SJSA1 (cell line): Measurements from ENCODE around the gene UBE3D. TPM values are rescaled to one million over a fixed set of nuclear protein-coding genes. Genes with fewer than 3 reads are reported as not detected.
A peak's percentile ranks its signal among the peaks of the same experiment; 100 is the strongest.

Source experiments
- DNase-seq, 2 experiments: peaks; one replicate each; pipeline ENCODE4 v3.0.0-alpha.2; 2015 to 2020; ENCODE audit warnings: low spot score in 2 of 2, low read depth in 1 of 2
- H3K27ac ChIP-seq: fragments of 250-450 bp; sonication (Bioruptor Pico); 2 replicates; pipeline ENCODE4 v1.5.1; 2020; ENCODE audit warnings: mild to moderate bottlenecking, moderate library complexity
- H3K27me3 ChIP-seq: fragments of 250-450 bp; sonication (Bioruptor Pico); replicated peaks from 2 replicates; pipeline ENCODE4 v1.5.1; 2020; ENCODE audit warnings: mild to moderate bottlenecking, moderate library complexity
- H3K36me3 ChIP-seq: fragments of 250-450 bp; sonication (Bioruptor Pico); 2 replicates; pipeline ENCODE4 v1.5.1; 2020; ENCODE audit warnings: mild to moderate bottlenecking
- H3K4me1 ChIP-seq: fragments of 250-450 bp; sonication (Bioruptor Pico); replicated peaks from 2 replicates; pipeline ENCODE4 v1.6.1; 2021; ENCODE audit warnings: mild to moderate bottlenecking
- H3K4me3 ChIP-seq: fragments of 250-450 bp; sonication (Bioruptor Pico); 2 replicates; pipeline ENCODE4 v1.5.1; 2020; ENCODE audit warnings: mild to moderate bottlenecking
- H3K9me3 ChIP-seq: fragments of 250-450 bp; sonication (Bioruptor Pico); replicated peaks from 2 replicates; pipeline ENCODE4 v1.5.1; 2020; ENCODE audit warnings: mild to moderate bottlenecking
- total RNA-seq: library from RNA; depleted of rRNA; stranded (reverse); fragments of >200 nt; shearing (Covaris generic); gene quantifications from 2 replicates; pipeline ENCODE4 v1.2.3, GENCODE V29; 2014; rRNA removed

UBE3D gene, protein sequence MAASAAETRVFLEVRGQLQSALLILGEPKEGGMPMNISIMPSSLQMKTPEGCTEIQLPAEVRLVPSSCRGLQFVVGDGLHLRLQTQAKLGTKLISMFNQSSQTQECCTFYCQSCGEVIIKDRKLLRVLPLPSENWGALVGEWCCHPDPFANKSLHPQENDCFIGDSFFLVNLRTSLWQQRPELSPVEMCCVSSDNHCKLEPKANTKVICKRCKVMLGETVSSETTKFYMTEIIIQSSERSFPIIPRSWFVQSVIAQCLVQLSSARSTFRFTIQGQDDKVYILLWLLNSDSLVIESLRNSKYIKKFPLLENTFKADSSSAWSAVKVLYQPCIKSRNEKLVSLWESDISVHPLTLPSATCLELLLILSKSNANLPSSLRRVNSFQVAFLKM
- total RNA-seq, result 6.8 and 6.9 TPM in 2 replicates

DNA sequence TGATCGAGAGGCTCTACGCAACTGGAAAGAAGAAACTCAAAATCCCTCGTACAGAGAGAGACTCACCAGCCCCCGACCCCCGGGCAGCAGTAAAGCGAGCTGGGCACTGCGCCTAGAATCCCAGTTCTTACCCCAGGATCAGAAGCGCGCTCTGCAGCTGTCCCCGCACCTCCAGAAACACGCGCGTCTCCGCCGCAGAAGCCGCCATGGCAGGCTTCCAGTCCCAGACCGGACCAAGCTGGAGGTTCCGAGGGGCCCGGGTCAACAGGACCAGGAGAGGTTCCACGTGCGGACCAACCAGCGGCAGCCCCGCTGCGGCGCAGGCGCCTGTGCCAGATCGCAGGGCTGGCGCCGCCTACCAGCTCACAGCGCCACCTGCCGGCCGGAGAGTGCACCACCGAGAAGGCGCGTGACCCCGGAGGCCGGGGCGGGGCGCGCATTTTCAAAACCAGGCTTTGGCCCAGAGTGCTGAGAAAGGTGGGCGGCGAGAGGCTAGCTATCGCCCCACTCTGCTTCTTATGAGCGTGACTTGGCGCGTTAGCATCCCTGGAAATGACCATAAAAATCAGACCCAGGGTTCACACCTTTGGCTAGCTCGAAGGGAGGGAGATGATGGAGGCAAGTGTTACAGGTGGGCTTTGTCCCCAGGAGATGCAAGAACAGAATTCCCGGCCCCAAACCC, at the start of gene UBE3D:
TSS of gene UBE3D (minus strand) at position 331 of the 682 bp plus-strand sequence. CDS start at position 208, 123 bp downstream.
- peaks cover 20% of the 10 kb centered on the region for H3K4me1 ChIP-seq
- no peak within 1 kb of the TSS for H3K27ac ChIP-seq
- no peaks in the 10 kb centered on the region for H3K27me3 ChIP-seq
- H3K4me3 ChIP-seq, result peak within 1 kb of the TSS; percentile 55
- peak; percentile 81 to 87 for DNase-seq
- no peaks in the 10 kb centered on the region for H3K9me3 ChIP-seq
- peaks cover 4% of the 10 kb centered on the region; the same call in 1 of the 2 replicates for H3K36me3 ChIP-seq

DNA sequence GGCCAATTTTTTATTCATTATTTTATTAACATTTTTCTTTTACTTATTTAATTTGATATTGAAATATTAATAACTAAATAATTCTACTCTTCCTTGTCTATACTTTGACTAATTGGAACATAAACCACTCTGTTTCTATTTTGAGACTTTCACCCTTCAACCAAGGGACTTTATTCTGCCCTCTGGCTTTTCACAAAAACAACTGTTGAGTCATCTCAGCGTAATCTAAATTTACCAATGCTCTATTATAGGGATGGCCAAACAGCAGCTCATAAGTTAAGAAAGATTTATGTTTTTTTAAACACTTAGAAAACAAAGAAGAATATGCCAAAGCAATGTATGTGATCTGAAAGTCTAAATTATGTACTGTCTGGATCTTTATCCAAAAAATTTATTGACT, 48.5 kb upstream of the UBE3D start:
- Histone ChIP-seq H3K27ac (no peak overlapping the region), H3K36me3 (peaks cover 3% of the 10 kb centered on the region; the same call in 1 of the 2 replicates), H3K4me3 (no peak overlapping the region), H3K4me1 (no peaks in the 10 kb centered on the region), H3K9me3 (no peaks in the 10 kb centered on the region), H3K27me3 (no peaks in the 10 kb centered on the region)
- DNase-seq, result no peak

DNA sequence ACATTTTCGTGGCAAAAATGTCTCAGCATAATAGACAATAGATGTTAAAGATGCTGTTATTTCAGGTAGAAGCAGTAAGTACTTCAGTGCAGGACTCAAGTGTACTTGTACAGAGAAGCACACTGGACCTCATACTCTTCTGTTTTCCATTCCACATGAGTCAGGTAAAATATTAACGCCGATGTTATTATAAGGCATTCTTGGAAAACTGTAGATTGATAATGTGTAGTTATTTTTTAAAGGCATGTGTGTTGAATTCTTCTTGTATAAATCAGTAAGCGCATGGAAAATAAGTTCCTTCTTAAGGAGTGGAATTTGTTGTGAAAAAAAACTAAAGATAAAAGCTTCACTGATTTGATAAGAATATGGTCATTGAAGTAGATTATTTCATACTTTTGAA, 47.6 kb upstream of the UBE3D start:
- Histone ChIP-seq H3K4me3 (no peak overlapping the region), H3K4me1 (no peaks in the 10 kb centered on the region), H3K9me3 (no peaks in the 10 kb centered on the region), H3K27ac (no peak overlapping the region), H3K27me3 (no peaks in the 10 kb centered on the region), H3K36me3 (peaks cover 3% of the 10 kb centered on the region; the same call in 1 of the 2 replicates)
- no peak for DNase-seq

DNA sequence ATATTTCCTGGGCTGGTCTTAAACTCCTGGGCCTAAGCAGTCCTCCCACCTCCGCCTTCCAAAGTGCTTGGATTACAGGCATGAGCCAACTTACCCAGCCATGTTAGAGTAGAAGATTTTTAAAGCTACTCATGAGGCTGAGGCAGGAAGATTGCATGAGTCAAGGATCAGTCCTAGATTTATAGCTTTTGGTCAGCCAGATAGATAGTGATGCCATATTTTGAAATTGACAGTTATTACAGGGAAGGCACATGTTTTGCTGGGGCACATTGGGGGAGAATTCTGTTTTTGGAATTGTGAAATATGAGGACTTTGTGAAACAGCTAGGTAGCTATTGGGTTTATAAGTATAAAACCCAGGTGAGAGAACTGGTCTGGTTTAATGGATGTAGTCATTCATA, 42.7 kb upstream of the UBE3D start:
- no peak overlapping the region for H3K27ac ChIP-seq
- H3K36me3 ChIP-seq, result peaks cover 3% of the 10 kb centered on the region; the same call in 1 of the 2 replicates
- H3K4me1 ChIP-seq, result no peaks in the 10 kb centered on the region
- no peaks in the 10 kb centered on the region for H3K9me3 ChIP-seq
- no peaks in the 10 kb centered on the region for H3K27me3 ChIP-seq
- DNase-seq, result no peak
- H3K4me3 ChIP-seq, result no peak overlapping the region

DNA sequence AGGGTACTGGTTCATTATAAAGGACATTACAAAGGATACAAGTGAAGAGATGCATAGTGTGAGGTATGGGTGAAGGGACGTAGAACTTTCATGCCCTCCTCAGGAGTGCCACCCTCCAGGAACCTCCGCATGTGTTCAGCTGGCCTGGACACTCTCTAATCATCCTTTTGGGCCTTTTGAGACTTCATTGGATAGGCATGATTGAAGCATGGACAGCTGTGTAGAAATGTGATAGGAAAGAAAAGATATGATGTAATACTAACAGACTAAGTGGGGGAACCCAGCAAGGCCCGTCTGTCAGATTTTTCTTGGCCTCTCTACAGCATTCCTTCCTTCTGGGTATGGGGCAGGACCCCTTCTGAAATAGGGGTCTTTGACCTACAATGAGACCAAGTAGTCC, 32.9 kb upstream of the UBE3D start:
- Histone ChIP-seq H3K27me3 (no peaks in the 10 kb centered on the region; the same call in 1 of the 2 replicates), H3K9me3 (no peaks in the 10 kb centered on the region), H3K36me3 (no peaks in the 10 kb centered on the region), H3K4me1 (no peaks in the 10 kb centered on the region), H3K27ac (no peak overlapping the region), H3K4me3 (no peak overlapping the region)
- no peak for DNase-seq

DNA sequence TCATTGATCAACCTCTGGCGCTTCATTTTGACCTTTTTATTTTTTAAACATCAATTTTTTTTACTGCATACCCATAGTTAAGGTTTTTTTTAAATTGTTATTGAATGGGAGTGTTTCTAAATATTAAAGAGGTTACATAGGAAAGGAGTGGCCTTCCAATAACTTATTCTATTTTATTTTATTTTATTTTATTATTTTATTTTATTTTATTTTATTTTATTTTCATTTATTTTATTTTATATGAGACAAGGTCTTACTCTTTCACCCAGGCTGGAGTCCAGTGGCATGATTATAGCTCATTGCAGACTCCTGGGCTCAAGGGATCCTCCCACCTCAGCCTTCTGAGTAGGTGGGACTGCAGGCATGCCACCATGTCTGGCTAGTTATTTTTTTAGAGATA, 32.0 kb upstream of the UBE3D start:
- no peak for DNase-seq
- Histone ChIP-seq H3K27ac (no peak overlapping the region), H3K4me3 (no peak overlapping the region), H3K4me1 (no peaks in the 10 kb centered on the region), H3K9me3 (no peaks in the 10 kb centered on the region), H3K27me3 (no peaks in the 10 kb centered on the region; the same call in 1 of the 2 replicates), H3K36me3 (no peaks in the 10 kb centered on the region)

DNA sequence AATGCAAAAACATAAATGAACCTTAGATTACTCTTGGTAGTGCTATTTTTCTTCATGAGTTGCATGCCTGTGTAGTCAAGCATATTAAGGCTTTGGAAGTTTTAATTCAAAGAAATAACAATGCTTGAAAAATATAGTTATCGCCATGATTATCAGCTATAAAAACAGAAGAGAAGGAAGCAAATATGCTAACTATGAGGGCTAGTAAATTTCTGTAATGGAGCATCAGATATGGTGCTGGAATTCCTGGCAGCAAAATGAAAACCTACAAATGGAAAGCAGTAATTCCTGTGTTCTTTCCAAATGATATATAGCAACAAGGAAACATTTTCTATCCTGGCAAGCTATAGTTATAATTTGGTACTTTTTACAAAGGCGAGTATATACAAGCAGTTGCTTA, 31.6 kb upstream of the UBE3D start:
- Histone ChIP-seq H3K4me3 (no peak overlapping the region), H3K9me3 (no peaks in the 10 kb centered on the region), H3K27ac (no peak overlapping the region), H3K4me1 (no peaks in the 10 kb centered on the region), H3K27me3 (no peaks in the 10 kb centered on the region; the same call in 1 of the 2 replicates), H3K36me3 (no peaks in the 10 kb centered on the region)
- no peak for DNase-seq

DNA sequence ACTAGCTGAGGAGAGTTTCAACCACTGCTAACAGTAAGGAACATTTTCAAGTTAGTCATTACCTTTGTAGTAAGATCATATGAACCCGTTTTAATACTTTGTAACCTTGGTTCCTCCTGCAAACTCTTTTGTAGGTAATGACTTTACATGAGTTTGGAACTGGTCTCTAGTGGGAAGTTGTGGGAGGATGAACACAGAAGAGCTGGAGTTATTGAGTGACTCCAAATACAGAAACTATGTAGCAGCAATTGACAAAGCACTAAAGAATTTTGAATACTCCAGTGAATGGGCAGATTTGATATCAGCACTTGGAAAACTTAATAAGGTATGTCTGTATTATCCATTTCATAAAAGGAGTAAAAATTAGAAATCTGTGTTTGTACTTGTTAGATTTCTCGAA, 31.1 kb upstream of the UBE3D start:
- Histone ChIP-seq H3K4me1 (no peaks in the 10 kb centered on the region), H3K27ac (no peak overlapping the region), H3K4me3 (no peak overlapping the region), H3K27me3 (no peaks in the 10 kb centered on the region; the same call in 1 of the 2 replicates), H3K36me3 (no peaks in the 10 kb centered on the region), H3K9me3 (no peaks in the 10 kb centered on the region)
- DNase-seq, result no peak

DNA sequence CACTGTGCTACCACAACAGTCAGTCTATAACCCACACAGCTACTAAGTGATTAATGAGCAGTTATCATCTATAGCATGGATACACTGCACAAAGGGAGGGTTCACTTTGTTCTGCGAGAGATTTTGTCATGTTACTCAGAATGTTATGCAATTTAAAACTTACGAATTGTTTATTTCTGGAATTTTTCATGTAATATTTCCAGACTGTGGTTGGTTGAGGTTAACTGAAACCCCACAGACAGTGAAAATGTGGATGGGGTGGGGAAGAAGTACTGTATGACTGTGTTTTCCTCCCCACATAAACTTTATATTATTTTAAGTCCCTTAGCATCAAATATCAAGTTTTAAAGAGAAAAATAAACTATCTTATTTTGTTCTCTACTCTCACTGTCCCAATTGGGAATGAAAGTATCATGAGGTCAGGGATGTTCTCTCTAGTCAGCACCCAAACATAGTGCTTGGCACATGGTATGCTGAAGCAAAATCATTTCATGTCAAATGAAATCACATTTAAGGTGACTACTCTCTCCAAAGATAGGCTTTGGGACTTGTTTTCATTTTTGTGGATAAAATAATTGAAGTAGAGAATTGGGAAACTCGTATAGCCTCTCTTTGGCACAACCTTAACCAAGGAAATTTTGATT, 27.2 kb upstream of the UBE3D start:
- no peak overlapping the region for H3K4me3 ChIP-seq
- H3K9me3 ChIP-seq, result no peaks in the 10 kb centered on the region
- no peak overlapping the region for H3K27ac ChIP-seq
- no peaks in the 10 kb centered on the region; the same call in 1 of the 2 replicates for H3K27me3 ChIP-seq
- DNase-seq, result no peak
- no peaks in the 10 kb centered on the region for H3K4me1 ChIP-seq
- no peaks in the 10 kb centered on the region for H3K36me3 ChIP-seq

DNA sequence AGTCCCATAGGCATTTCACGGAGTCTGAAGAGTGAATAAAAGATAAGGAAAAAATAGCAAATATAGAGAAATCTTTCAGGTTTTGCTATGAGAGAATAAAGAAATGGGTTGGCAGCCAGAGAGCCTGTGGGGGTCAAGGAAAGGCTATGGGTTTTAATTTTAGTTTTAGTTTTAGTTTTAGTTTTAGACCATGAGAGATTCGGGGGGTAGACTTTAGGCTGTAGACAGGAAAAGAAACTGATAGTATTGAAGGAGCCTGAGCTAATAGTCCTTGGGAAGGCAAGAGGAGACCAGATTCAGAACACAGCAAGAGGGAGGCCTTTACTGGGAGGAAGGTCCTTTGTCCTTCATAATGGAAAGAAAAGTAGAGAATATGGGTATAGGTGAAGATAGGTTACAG, 21.1 kb upstream of the UBE3D start:
- no peak overlapping the region for H3K27ac ChIP-seq
- H3K4me1 ChIP-seq, result no peaks in the 10 kb centered on the region
- no peaks in the 10 kb centered on the region for H3K27me3 ChIP-seq
- no peaks in the 10 kb centered on the region for H3K9me3 ChIP-seq
- no peaks in the 10 kb centered on the region for H3K36me3 ChIP-seq
- H3K4me3 ChIP-seq, result no peak overlapping the region
- DNase-seq, result no peak

DNA sequence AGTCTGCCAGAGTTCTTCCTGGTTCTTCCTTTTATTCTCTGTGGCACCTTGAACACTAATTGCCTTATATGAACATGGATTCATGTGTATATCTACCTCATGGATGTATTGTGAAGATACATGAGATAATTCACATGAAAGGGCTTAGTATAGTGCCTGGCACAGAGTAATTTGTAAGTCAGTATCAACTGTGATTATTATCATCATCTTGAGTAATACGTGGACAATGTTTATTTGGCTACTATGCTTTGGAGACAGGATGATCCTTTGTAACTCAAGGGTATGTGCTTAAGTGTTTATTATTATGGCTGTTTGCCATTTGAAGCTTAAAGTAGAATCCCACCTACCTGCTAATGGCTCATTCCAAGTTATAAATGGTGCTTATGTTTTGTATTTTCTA, 17.8 kb upstream of the UBE3D start:
- Histone ChIP-seq H3K27me3 (no peaks in the 10 kb centered on the region), H3K36me3 (no peaks in the 10 kb centered on the region), H3K27ac (no peak overlapping the region), H3K9me3 (no peaks in the 10 kb centered on the region), H3K4me1 (no peaks in the 10 kb centered on the region), H3K4me3 (no peak overlapping the region)
- no peak for DNase-seq

DNA sequence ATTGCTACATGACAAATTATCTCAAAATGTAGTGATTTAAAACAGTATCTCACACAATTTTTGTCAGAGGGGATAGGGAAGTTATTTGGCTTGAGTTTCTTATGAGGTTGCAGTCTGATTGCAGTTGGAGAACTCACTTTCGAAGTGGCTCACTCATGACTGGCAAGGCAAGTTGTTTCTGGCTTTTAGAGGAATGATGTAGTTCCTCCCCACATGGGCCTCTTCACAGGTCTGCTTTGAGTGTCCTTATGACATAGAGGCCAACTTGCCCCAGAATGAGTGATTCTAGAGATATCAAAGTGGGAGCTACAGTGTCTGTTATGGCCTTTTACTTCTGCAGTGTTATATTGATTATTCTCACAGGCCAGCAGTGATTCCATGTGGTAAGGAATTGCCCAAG, 8.0 kb upstream of the UBE3D start:
- H3K27ac ChIP-seq, result no peak overlapping the region
- DNase-seq, result no peak
- H3K4me3 ChIP-seq, result no peak overlapping the region
- peaks cover 2% of the 10 kb centered on the region for H3K4me1 ChIP-seq
- no peaks in the 10 kb centered on the region for H3K36me3 ChIP-seq
- H3K9me3 ChIP-seq, result no peaks in the 10 kb centered on the region
- H3K27me3 ChIP-seq, result no peaks in the 10 kb centered on the region

DNA sequence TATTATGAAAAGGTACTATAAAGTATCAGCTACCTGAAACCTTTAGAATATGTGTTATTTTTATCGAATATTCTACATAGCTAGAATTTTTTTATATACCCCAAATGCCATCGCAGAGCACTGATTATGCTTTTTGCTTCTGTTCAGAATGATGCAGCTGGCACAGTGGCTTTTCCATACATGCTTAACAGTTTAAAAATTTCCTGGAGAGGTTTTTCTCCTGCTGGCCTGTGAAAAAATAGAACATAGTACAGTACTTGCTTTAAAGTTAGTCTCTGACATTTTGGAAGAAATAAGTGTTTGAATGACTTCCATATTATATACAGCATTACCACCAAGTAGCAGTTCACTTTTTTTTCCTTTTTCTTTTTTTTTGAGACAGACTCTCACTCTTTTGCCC, 7.1 kb upstream of the UBE3D start:
- no peaks in the 10 kb centered on the region for H3K9me3 ChIP-seq
- peaks cover 2% of the 10 kb centered on the region; the same call in 1 of the 2 replicates for H3K36me3 ChIP-seq
- H3K4me1 ChIP-seq, result peaks cover 6% of the 10 kb centered on the region
- no peak overlapping the region for H3K27ac ChIP-seq
- DNase-seq, result no peak
- no peaks in the 10 kb centered on the region for H3K27me3 ChIP-seq
- no peak overlapping the region for H3K4me3 ChIP-seq

DNA sequence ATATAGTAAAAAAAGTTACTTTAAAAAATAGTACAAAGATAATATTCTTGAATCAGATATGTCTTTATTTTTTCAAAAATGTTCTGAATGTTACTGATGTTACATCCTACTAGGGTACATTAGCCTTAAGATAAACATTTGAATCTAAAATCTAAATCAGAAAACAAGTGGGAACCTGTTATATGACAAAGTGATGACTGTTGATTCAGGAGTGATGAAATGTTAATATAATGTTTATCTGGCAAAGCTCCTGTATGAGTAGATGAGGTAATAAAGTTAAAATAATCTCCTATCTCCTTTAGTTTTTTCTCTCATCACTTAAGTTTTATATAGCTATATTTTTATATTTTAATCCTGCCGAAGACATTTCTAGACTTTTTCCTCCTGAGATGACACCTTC, 6.1 kb upstream of the UBE3D start:
- no peak overlapping the region for H3K27ac ChIP-seq
- H3K4me3 ChIP-seq, result no peak overlapping the region
- no peak for DNase-seq
- peaks cover 4% of the 10 kb centered on the region; the same call in 1 of the 2 replicates for H3K36me3 ChIP-seq
- H3K27me3 ChIP-seq, result no peaks in the 10 kb centered on the region
- H3K4me1 ChIP-seq, result peaks cover 6% of the 10 kb centered on the region
- no peaks in the 10 kb centered on the region for H3K9me3 ChIP-seq
